GM19193 (cell line): ENCODE measurements around the gene LILRB5.

ENCODE experiments used
- POLR2A ChIP-seq: IDR thresholded peaks from 4 replicates; pipeline ENCODE4 v1.6.1; 2011; ENCODE audit not compliant: insufficient read depth, insufficient read length; ENCODE audit errors: extremely low read depth

LILRB5 gene

GRCh38 chr19:54257116-54257480, at the start of gene LILRB5:
TSS of gene LILRB5 (minus strand) at chr19:54257273. CDS start at chr19:54257193, 80 bp downstream.
- TF ChIP-seq POLR2A: no peak

- TF ChIP-seq POLR2A: no peak
Observed at GRCh38 chr19:54305141-54305540, 48.1 kb upstream of the LILRB5 start.

- no peak for TF ChIP-seq POLR2A
Observed at GRCh38 chr19:54302257-54302656, 45.2 kb upstream of the LILRB5 start.

- no peak for TF ChIP-seq POLR2A
Observed at GRCh38 chr19:54299515-54299914, 42.4 kb upstream of the LILRB5 start.

GRCh38 chr19:54299126-54299498, 42.0 kb upstream of the LILRB5 start:
- no peak for TF ChIP-seq POLR2A

GRCh38 chr19:54298357-54299125, 41.5 kb upstream of the LILRB5 start:
- no peak for TF ChIP-seq POLR2A

- no peak for TF ChIP-seq POLR2A
Observed at GRCh38 chr19:54297759-54298305, 40.8 kb upstream of the LILRB5 start.

GRCh38 chr19:54294539-54294938, 37.5 kb upstream of the LILRB5 start:
- no peak for TF ChIP-seq POLR2A

- TF ChIP-seq POLR2A: no peak
Observed at GRCh38 chr19:54287456-54287855, 30.4 kb upstream of the LILRB5 start.

- no peak for TF ChIP-seq POLR2A
Observed at GRCh38 chr19:54282686-54283470, 25.8 kb upstream of the LILRB5 start.

GRCh38 chr19:54281007-54281728, 24.1 kb upstream of the LILRB5 start, which contains the start of gene LILRB2:
TSS of gene LILRB2 (minus strand) at chr19:54281110. CDS start at chr19:54280496, 614 bp downstream.
- TF ChIP-seq POLR2A: no peak

- TF ChIP-seq POLR2A: no peak
Observed at GRCh38 chr19:54279406-54279962, 22.4 kb upstream of the LILRB5 start.

GRCh38 chr19:54275951-54276350, 18.9 kb upstream of the LILRB5 start:
- TF ChIP-seq POLR2A: no peak

- TF ChIP-seq POLR2A: no peak
Observed at GRCh38 chr19:54273821-54274220, 16.7 kb upstream of the LILRB5 start.

GRCh38 chr19:54271106-54271505, 14.0 kb upstream of the LILRB5 start:
- TF ChIP-seq POLR2A: no peak
